ENCODE results near the gene MAGI3.
"Not testable (repeated sequence)": the region's sequence is repeated elsewhere in the genome, so short reads cannot be mapped to it uniquely, and the experiment has no call there.

MAGI3 gene

DNA sequence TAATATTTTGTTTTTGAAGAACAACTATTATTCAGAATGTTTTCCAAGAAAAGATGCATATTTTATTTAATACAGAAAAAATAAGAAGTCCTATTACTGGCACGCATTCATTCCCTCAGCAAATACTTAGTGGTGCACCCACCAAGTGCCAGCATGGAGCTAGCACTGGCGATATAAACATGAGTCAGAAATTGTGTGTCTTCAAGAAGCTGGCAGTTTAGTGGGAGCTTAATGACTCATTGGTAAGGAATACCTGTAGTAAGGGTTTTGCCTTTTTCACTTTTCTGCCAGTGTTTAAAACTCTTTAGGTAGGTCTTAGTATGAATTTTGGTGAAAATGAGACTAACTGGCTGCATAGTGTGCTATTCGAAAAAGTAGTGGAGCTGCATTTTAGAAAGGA, 6.3 kb downstream of the MAGI3 start:
- Histone ChIP-seq H3K9me3 (ENCODE audit: control insufficient read depth in 2 of 2, low read length in 2 of 2) (no peaks in the 10 kb centered on the region), H3K36me3 (ENCODE audit: control insufficient read depth in 2 of 2, insufficient read depth in 2 of 2, low read length in 2 of 2) (no peaks in the 10 kb centered on the region), H3K4me1 (ENCODE audit: control insufficient read depth in 2 of 2, insufficient read depth in 2 of 2, low read length in 2 of 2) (peaks cover 0 to 22% of the 10 kb centered on the region in 2 donors), H3K9ac (ENCODE audit: low read depth in 1 of 2, low read length in 2 of 2) (no peak overlapping the region), H3K27me3 (ENCODE audit: control insufficient read depth in 2 of 2, insufficient read depth in 2 of 2, low read length in 2 of 2) (no peaks in the 10 kb centered on the region), H3K27ac (ENCODE audit: low read depth in 2 of 2, low read length in 2 of 2) (no peak overlapping the region), H3K4me3 (ENCODE audit: low read length in 2 of 2) (no peak overlapping the region)

DNA sequence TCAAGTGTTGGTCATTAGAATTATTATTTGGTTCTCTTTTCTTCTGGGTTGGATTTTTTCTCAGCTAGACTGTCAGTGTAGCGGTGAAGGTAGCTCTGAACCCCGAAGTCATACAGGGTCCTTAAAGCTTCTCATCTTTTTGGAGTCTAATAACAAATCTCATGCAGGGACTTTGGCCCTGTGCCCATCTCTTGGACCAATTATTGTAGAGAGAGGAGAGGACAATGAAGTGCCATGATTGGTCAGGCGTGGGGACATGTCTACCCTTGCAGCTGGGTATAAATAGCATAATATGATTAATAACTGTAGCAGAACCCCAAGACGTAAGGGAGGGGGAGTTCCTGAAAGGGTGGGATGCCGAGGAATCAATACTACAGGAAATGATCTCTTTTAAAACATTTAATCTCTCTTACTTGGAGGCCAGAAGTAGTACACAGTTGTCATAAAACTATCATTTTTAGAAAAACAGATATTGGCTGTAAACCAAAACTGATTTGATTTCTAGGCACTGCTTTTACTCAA, 8.8 kb downstream of the MAGI3 start:
- Histone ChIP-seq H3K4me1 (ENCODE audit: control insufficient read depth in 2 of 2, insufficient read depth in 2 of 2, low read length in 2 of 2) (peaks cover 0 to 6% of the 10 kb centered on the region in 2 donors), H3K9ac (ENCODE audit: low read depth in 1 of 2, low read length in 2 of 2) (no peak overlapping the region), H3K4me3 (ENCODE audit: low read length in 2 of 2) (no peak overlapping the region), H3K27me3 (ENCODE audit: control insufficient read depth in 2 of 2, insufficient read depth in 2 of 2, low read length in 2 of 2) (no peaks in the 10 kb centered on the region), H3K36me3 (ENCODE audit: control insufficient read depth in 2 of 2, insufficient read depth in 2 of 2, low read length in 2 of 2) (peaks cover 0 to 5% of the 10 kb centered on the region in 2 donors), H3K27ac (ENCODE audit: low read depth in 2 of 2, low read length in 2 of 2) (no peak overlapping the region), H3K9me3 (ENCODE audit: control insufficient read depth in 2 of 2, low read length in 2 of 2) (no peaks in the 10 kb centered on the region)

DNA sequence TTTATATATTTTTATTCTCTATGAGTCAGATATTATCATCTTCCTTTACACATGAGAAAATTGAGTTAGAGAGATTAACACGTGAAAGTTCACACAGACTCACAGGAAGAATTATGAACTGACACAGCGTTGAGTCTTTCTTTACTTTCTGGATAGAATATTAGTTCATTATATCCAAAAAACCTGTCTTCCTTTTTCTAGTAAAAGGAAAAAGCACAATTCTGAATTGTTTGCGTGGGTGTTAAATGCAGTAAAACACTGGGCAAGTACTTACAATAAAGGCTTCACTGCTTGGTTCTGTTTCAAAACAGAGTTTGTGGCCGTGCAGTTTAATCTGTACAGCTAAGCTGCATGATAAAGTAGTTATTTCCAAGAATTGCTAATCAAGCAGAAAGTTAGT, 10.8 kb downstream of the MAGI3 start:
- Histone ChIP-seq H3K9ac (ENCODE audit: low read depth in 1 of 2, low read length in 2 of 2) (no peak overlapping the region), H3K4me3 (ENCODE audit: low read length in 2 of 2) (no peak overlapping the region), H3K9me3 (ENCODE audit: control insufficient read depth in 2 of 2, low read length in 2 of 2) (no peaks in the 10 kb centered on the region), H3K27me3 (ENCODE audit: control insufficient read depth in 2 of 2, insufficient read depth in 2 of 2, low read length in 2 of 2) (no peaks in the 10 kb centered on the region), H3K4me1 (ENCODE audit: control insufficient read depth in 2 of 2, insufficient read depth in 2 of 2, low read length in 2 of 2) (no peaks in the 10 kb centered on the region), H3K27ac (ENCODE audit: low read depth in 2 of 2, low read length in 2 of 2) (no peak overlapping the region), H3K36me3 (ENCODE audit: control insufficient read depth in 2 of 2, insufficient read depth in 2 of 2, low read length in 2 of 2) (peaks cover 0 to 5% of the 10 kb centered on the region in 2 donors)

DNA sequence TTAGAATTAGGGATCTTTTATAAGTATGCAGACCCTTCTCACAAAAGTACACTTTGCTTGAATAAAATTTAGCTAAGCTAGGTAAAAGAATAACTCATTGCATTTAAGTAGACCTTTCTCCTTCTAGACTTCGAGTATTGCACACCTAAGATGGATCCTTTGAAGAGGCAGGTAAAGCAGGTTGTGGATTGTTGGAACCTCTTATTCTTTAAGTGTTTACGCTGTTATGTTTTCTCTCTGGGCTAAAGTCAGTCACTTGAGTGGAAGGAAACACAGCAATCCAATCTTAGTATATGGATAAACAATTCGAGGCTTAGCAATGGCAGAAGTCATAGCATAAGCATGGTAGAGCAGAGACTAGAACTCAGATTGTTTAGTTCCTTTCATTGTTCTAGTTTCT, 11.4 kb downstream of the MAGI3 start:
- Histone ChIP-seq H3K27ac (ENCODE audit: low read depth in 2 of 2, low read length in 2 of 2) (no peak overlapping the region), H3K4me1 (ENCODE audit: control insufficient read depth in 2 of 2, insufficient read depth in 2 of 2, low read length in 2 of 2) (no peaks in the 10 kb centered on the region), H3K27me3 (ENCODE audit: control insufficient read depth in 2 of 2, insufficient read depth in 2 of 2, low read length in 2 of 2) (no peaks in the 10 kb centered on the region), H3K4me3 (ENCODE audit: low read length in 2 of 2) (no peak overlapping the region), H3K9ac (ENCODE audit: low read depth in 1 of 2, low read length in 2 of 2) (no peak overlapping the region), H3K36me3 (ENCODE audit: control insufficient read depth in 2 of 2, insufficient read depth in 2 of 2, low read length in 2 of 2) (peaks cover 0 to 5% of the 10 kb centered on the region in 2 donors), H3K9me3 (ENCODE audit: control insufficient read depth in 2 of 2, low read length in 2 of 2) (no peaks in the 10 kb centered on the region)

DNA sequence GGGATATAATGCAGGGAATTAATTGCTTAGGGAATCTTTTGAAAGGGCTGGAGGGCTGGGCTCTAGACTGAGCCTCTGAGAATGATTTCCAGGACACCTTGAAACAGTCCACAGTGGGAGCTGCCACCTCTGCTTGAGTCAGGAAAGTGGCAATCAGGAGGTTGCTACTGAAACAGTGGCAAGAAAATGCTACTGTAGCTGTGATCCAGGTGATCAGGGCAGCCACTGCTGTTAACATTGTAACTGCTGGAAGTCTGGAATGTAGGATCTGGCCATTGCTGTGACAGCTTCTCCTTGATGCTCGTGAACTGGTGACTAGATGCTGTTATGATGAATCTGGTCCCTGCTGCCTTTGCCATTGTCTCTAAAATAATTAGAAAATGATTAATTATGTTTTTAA, 12.8 kb downstream of the MAGI3 start:
- no peak overlapping the region for H3K4me3 ChIP-seq (ENCODE audit: low read length in 2 of 2)
- no peaks in the 10 kb centered on the region for H3K9me3 ChIP-seq (ENCODE audit: control insufficient read depth in 2 of 2, low read length in 2 of 2)
- no peaks in the 10 kb centered on the region for H3K4me1 ChIP-seq (ENCODE audit: control insufficient read depth in 2 of 2, insufficient read depth in 2 of 2, low read length in 2 of 2)
- H3K27me3 ChIP-seq (ENCODE audit: control insufficient read depth in 2 of 2, insufficient read depth in 2 of 2, low read length in 2 of 2): no peaks in the 10 kb centered on the region
- no peak overlapping the region for H3K9ac ChIP-seq (ENCODE audit: low read depth in 1 of 2, low read length in 2 of 2)
- H3K27ac ChIP-seq (ENCODE audit: low read depth in 2 of 2, low read length in 2 of 2): no peak overlapping the region
- peaks cover 0 to 5% of the 10 kb centered on the region in 2 donors for H3K36me3 ChIP-seq (ENCODE audit: control insufficient read depth in 2 of 2, insufficient read depth in 2 of 2, low read length in 2 of 2)

DNA sequence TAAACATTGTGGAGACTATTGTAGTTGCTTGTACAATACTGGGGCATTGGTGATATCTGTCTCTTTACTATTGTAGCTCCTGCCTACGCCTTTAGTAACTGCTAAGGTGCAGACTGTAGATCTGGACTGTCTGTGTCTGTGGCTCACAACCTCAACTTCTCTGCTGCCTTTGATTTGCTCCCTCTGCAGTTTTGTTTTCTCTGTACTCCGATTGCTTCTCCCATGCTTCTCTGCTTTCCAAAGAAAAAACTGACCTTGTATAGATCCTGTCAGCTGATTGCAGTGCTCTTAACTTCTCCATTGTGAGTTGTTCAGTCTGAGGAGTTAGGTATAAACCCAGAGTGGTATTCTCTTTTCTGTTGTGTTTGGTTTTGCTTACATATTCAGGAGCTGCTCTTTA, 15.3 kb downstream of the MAGI3 start:
- Histone ChIP-seq H3K27me3 (ENCODE audit: control insufficient read depth in 2 of 2, insufficient read depth in 2 of 2, low read length in 2 of 2) (no peaks in the 10 kb centered on the region), H3K4me1 (ENCODE audit: control insufficient read depth in 2 of 2, insufficient read depth in 2 of 2, low read length in 2 of 2) (no peaks in the 10 kb centered on the region), H3K9me3 (ENCODE audit: control insufficient read depth in 2 of 2, low read length in 2 of 2) (no peaks in the 10 kb centered on the region), H3K36me3 (ENCODE audit: control insufficient read depth in 2 of 2, insufficient read depth in 2 of 2, low read length in 2 of 2) (peaks cover 0 to 5% of the 10 kb centered on the region in 2 donors), H3K27ac (ENCODE audit: low read depth in 2 of 2, low read length in 2 of 2) (no peak overlapping the region), H3K9ac (ENCODE audit: low read depth in 1 of 2, low read length in 2 of 2) (no peak overlapping the region), H3K4me3 (ENCODE audit: low read length in 2 of 2) (no peak overlapping the region)

DNA sequence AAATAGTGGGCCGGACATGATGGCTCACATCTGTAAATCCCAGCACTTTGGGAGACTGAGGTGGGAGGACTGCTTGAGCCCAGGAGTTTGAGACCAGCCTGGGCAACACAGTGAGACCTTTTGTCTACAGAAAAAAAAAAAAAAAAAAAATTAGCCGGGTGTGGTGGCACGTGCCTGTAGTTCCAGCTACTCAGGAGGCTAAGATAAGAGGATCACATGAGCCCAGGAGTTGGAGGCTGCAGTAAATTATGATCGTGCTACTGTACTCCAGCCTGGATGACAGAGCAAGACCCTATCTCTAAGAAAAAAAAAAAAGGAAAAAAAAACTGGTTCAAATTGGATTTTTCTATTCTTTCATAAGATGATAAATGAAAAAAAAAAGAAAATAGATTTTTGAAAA, 15.8 kb downstream of the MAGI3 start:
- H3K9ac ChIP-seq (ENCODE audit: low read depth in 1 of 2, low read length in 2 of 2); H3K27ac ChIP-seq (ENCODE audit: low read depth in 2 of 2, low read length in 2 of 2); H3K9me3 ChIP-seq (ENCODE audit: control insufficient read depth in 2 of 2, low read length in 2 of 2); H3K27me3 ChIP-seq (ENCODE audit: control insufficient read depth in 2 of 2, insufficient read depth in 2 of 2, low read length in 2 of 2); H3K4me1 ChIP-seq (ENCODE audit: control insufficient read depth in 2 of 2, insufficient read depth in 2 of 2, low read length in 2 of 2); H3K36me3 ChIP-seq (ENCODE audit: control insufficient read depth in 2 of 2, insufficient read depth in 2 of 2, low read length in 2 of 2); H3K4me3 ChIP-seq (ENCODE audit: low read length in 2 of 2): not testable (repeated sequence)

DNA sequence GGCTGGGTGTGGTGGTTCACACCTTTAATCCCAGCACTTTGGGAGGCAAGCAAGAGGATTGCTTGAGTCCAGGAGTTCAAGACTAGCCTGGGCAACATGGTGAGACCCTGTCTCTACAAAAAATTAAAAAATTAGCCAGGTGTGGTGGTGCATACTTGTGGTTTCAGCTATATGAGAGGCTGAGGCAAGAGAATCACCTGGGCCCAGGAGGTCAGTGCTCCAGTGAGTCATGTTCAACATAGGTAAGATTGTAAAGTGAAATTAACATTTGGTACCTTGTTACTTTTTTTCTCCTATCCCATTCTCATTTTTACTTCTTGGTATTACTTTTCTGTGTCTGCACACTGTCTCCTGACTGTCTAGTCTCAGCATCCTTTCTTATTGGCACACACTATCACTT, 19.0 kb downstream of the MAGI3 start:
- no peaks in the 10 kb centered on the region for H3K4me1 ChIP-seq (ENCODE audit: control insufficient read depth in 2 of 2, insufficient read depth in 2 of 2, low read length in 2 of 2)
- H3K9me3 ChIP-seq (ENCODE audit: control insufficient read depth in 2 of 2, low read length in 2 of 2): no peaks in the 10 kb centered on the region
- H3K4me3 ChIP-seq (ENCODE audit: low read length in 2 of 2): no peak overlapping the region
- H3K9ac ChIP-seq (ENCODE audit: low read depth in 1 of 2, low read length in 2 of 2): no peak overlapping the region
- H3K27ac ChIP-seq (ENCODE audit: low read depth in 2 of 2, low read length in 2 of 2): no peak overlapping the region
- H3K36me3 ChIP-seq (ENCODE audit: control insufficient read depth in 2 of 2, insufficient read depth in 2 of 2, low read length in 2 of 2): no peaks in the 10 kb centered on the region
- H3K27me3 ChIP-seq (ENCODE audit: control insufficient read depth in 2 of 2, insufficient read depth in 2 of 2, low read length in 2 of 2): no peaks in the 10 kb centered on the region

DNA sequence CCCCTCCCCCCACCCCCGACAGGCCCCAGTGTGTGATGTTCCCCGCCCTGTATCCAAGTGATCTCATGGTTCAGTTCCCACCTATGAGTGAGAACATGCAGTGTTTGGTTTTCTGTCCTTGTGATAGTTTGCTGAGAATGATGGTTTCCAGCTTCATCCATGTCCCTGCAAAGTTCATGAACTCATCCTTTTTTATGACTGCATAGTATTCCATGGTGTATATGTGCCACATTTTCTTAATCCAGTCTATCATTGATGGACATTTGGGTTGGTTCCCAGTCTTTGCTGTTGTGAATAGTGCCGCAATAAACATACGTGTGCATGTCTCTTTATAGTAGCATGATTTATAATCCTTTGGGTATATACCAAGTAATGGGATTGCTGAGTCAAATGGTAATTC, 21.7 kb downstream of the MAGI3 start:
- not testable (repeated sequence) for H3K27ac ChIP-seq (ENCODE audit: low read depth in 2 of 2, low read length in 2 of 2); H3K9ac ChIP-seq (ENCODE audit: low read depth in 1 of 2, low read length in 2 of 2); H3K27me3 ChIP-seq (ENCODE audit: control insufficient read depth in 2 of 2, insufficient read depth in 2 of 2, low read length in 2 of 2); H3K9me3 ChIP-seq (ENCODE audit: control insufficient read depth in 2 of 2, low read length in 2 of 2); H3K4me3 ChIP-seq (ENCODE audit: low read length in 2 of 2); H3K4me1 ChIP-seq (ENCODE audit: control insufficient read depth in 2 of 2, insufficient read depth in 2 of 2, low read length in 2 of 2); H3K36me3 ChIP-seq (ENCODE audit: control insufficient read depth in 2 of 2, insufficient read depth in 2 of 2, low read length in 2 of 2)

DNA sequence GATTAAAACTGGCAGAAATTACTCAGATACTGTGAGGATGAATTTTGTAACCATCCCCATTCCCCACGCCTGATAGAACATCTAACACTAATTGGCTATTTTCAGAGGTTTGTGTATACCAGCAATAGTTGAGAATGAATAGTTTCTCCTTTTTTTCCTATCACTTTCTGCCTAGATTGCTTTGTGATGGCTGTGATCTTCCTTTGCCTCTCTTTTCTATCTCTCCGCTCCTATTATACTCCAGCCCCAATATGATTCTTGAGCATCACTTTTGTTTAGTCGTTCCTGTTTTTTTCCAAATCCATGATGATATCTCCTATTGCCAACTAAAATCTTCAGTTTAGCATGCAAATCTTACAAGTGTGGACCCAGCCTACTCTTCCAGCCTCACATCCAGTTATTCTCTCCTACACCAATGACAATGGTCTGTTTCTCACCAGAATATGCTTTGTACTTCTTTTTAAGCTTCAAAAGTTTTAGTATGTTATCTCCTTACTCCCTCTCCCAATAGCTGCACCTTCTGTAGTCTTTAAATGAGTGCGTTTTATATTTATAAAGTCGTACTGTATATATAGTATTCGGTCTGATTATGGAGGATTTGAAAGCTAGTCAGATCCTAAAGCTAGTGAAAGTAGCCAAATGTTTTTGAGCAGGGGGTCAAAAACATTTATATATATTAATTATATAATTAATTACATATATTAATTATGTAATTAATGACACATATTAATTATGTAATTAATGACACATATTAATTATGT, 25.2 kb downstream of the MAGI3 start:
- no peak overlapping the region for H3K4me3 ChIP-seq (ENCODE audit: low read length in 2 of 2)
- no peak overlapping the region for H3K9ac ChIP-seq (ENCODE audit: low read depth in 1 of 2, low read length in 2 of 2)
- H3K27me3 ChIP-seq (ENCODE audit: control insufficient read depth in 2 of 2, insufficient read depth in 2 of 2, low read length in 2 of 2): no peaks in the 10 kb centered on the region
- no peak overlapping the region for H3K27ac ChIP-seq (ENCODE audit: low read depth in 2 of 2, low read length in 2 of 2)
- H3K36me3 ChIP-seq (ENCODE audit: control insufficient read depth in 2 of 2, insufficient read depth in 2 of 2, low read length in 2 of 2): no peaks in the 10 kb centered on the region
- H3K4me1 ChIP-seq (ENCODE audit: control insufficient read depth in 2 of 2, insufficient read depth in 2 of 2, low read length in 2 of 2): no peaks in the 10 kb centered on the region
- no peaks in the 10 kb centered on the region for H3K9me3 ChIP-seq (ENCODE audit: control insufficient read depth in 2 of 2, low read length in 2 of 2)

All from mucosa of rectum (tissue), 2 donors.